GM18520 (cell line): ENCODE data around the gene IQGAP3.
"Not testable (repeated sequence)": the region's sequence is repeated elsewhere in the genome, so short reads cannot be mapped to it uniquely, and the experiment has no call there.

Source experiments
- ATAC-seq: cut with Tn5 transposase; IDR thresholded peaks from one replicate; pipeline ENCODE4 v1.9.1; 2021; ENCODE audit not compliant: unreplicated experiment

The IQGAP3 gene

DNA sequence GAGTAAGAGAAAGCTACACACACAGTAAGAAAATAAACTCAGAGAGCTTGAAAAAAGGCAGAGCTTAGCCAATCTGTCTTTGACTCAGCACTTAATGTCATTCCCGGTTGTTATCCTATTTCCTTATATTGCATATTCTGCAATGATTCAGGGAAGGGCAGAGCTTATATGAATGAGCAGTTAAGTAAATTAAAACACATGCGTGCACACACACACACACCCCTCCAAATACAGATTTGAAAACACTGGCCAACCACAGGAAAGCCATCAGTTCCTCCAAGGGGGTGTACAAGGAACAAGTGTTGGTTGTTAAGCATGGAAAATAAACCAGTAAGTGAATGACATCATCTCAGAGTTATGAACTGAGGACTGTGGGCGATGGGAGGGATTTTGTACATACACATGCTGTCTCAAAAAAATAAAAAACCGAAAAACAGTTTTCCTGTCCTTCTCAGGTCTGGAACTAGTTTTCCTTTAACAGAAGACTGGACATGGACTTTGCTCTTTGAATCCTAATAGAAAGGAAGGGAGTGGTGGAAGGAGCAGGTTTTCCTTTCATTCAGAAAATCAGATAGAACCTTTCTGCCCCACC is 1.0 kb downstream of the IQGAP3 start:
- ATAC-seq: no peak

DNA sequence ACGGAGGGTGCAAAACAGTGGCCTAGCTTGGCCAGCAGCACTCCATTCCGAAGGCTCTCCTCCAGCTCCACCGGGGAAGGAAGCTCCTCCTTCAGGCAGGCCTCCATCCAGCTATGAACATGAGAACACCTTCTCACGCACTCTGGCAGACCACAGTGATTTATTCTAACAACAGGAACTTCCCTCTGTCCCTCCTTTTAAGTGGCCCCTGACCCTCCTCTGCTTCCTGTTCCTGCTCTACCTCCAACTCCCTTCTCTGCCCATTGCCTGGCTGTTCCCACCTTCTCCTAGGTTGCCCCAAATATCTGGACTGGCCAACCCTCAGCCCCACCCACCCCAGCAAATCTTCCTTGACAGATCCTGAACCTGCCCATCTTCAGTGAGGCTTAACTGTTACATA is 5.9 kb downstream of the IQGAP3 start:
- ATAC-seq: no peak

DNA sequence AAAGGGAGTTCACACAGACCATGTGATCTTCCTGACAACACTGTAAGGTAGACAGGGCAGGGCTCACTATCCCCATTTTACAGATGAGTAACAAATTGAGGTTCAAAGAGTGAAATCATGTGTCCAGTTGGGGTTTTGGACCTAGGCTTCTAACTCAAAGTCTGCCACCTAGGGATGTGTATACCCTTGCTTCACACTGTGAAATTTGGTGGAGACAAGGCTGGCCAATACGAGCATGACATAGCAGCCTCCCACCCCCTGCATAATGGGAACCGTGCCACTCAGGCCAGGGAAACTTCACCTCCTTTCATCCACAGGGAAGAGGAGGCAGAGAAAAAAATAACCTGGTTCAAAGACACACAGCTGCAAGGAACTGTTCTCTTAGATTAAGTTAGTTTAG is 6.8 kb downstream of the IQGAP3 start:
- no peak for ATAC-seq

DNA sequence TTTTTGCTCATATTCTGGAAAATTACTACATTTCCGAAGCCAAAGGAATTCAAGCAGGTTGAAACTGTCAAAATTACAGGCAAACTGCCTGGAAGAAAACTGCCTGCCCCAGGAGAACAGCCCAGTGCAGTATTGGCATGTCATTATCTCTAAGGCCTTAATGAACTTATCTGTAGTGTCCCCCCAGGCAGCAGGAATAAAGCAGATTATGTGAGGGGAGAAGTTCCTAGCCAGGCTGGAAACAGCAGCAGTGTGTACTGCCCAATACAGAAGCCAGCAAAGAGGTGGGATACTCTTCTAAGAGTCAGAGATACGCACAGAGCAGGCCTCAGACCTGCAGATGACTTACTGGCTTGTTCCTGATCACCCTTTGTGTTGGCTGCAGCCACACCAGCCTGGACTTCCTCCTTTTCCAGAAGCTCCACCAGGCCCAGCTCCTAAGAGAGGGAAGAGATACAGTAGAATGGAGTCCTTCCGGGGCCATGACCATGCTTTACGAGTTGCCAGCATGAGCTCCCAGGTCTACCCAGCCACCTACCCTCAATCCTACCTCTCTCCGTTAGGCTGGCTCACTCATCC is 11.7 kb downstream of the IQGAP3 start:
- ATAC-seq: no peak

DNA sequence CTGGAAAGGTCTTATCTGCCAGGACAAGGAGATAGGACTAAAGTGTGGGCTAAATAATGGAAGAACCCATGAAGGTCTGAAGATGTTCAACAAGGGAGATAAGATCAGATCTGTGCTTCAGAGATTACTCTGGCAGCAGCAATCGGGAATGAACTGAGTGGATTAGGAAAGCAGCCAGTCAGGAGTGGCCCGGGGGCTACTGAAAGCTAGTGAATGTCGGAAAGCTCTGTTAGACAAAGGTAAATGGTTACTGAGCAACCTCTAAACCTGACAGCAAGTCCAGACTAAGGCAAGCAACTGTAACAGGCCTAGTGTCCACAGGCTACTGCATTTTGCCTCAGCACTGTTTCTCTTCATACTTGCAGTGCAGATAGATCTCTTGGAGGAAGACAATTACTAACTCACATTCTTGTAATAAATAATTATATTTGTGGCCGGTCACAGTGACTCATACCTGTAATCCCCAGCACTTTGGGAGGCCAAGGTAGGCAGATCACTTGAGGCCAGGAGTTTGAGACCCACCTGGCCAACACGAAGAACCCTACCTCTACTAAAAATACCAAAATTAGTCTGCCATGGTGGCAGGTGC is 12.5 kb downstream of the IQGAP3 start:
- ATAC-seq: no peak

DNA sequence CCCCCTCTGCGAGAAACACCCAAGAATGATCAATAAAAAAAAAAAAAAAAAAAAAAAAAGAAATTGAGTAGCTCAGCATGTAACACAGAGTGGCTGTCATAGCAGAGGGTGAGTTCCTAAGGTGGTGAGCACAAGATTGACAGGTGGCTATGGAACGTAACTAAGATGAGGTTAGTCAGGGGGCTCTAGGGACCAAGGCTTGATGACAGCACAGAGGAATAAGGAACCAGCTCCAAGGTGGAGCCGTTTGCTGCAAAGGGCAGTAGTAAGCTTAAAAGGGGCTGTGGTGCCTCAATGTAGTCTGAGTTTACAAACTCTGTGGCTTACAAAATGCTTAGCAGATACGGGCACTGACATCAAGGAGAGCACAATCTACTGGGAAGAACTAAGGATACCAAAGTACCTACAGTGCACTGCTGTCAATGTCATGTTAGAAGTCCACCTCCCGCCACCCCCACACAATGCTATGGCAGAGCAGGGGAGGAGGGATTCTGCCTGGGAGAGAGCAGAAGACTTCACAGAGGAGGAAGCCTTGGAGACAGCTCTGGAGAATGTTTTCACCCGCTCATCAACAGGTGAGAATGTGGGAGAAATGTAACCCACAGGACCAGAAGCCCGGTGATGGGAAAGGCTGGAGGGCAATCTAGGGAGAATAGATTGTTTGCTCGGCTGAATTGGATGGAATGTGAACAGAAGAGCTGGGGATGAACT is 13.1 kb downstream of the IQGAP3 start:
- no peak for ATAC-seq

DNA sequence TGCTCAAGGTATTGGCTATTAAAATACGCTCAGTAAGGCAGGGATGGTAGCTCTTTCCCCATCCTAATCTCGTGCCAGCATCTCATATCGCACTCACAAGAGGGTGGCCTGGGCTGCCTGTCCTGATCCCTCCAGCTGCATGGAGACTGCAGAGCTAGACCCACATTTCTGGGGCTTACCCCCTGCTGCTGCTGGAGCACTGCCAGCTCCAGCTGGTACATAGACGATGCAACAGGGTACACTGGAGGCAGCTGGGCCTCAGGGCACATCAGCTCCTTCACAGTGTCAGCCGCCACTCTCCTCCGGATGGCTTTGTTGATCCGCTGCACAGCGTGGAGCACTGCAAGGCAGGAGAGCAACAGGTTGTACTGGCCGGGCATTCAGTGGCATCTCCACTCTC is 16.0 kb downstream of the IQGAP3 start:
- ATAC-seq: no peak

DNA sequence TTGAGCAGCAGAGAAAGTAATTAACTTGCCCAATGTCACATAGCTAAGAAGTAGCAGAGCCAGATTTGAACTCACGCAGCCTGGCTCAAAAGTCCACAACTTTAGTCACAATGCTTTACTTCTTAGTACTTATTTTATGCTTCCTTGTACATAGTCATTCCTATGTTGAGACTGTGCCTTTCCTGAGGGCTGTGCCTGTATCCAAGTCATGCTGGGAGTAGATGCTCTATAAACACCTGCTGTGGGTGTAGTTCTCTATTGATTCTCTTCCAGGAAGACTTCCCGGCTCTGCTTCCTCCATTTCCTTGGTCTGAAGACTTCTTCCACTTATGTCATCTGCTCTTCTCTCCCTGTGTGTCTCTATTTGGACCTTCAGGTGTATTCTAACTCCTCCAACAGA is 16.6 kb downstream of the IQGAP3 start:
- no peak for ATAC-seq

DNA sequence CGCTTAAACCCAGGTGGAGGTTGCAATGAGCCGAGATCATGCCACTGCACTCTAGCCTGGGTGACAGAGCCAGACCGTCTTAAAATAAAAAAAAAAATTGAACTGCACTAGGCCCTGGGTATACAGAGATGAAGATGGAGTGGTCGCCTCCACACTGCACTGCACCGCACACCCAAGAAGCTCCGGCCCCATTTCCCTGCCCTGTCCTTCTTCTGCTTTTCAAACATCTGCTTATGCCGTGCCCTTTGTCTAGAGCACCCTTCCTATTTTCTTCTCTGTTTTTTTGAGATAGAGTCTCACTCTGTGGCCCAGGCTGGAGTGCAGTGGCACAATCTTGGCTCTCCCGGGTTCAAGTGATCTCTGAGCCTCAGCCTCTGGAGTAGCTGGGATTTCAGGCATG is 17.4 kb downstream of the IQGAP3 start:
- ATAC-seq: no peak

GRCh38 chr1:156553860-156554485 is 18.4 kb downstream of the IQGAP3 start:
- ATAC-seq: no peak

DNA sequence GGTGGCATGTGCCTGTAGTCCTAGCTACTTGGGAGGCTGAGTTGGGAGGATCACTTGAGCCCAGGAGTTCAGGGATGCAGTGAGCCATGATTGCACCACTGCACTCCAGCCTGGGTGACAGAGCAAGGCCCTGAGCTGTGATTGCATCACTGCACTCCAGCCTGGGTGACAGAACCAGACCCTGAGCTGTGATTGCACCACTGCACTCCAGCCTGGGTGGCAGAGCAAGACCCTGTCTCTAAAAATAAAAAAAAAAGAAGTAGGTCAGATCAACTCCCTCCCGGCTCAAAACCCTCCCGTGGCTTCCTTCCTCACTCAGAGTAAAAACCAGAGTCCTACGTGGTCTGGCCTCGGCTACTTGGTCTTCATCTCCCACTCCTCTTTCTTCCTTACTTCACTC is 19.4 kb downstream of the IQGAP3 start:
- ATAC-seq: not testable (repeated sequence)

GRCh38 chr1:156552518-156552917 is 19.8 kb downstream of the IQGAP3 start:
- ATAC-seq: no peak

DNA sequence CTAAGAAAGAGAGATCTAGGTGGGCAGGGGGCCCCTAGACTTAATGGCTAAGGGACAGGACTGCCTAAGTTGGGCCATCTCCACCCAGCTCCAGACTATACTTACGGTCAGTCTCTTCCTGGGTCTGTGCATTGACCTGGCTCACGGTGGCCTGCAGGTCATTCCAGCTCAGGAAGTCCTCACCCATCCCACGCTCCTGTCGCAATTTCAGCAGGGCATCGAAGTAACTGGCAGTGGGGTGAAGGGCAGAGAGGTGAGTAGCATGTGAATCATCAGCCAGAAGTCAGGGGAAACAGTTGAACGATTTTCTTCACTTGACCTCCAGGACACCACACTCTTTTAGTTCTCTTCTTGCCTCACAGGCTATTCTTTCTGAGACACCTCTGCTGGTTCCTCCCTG is 20.5 kb downstream of the IQGAP3 start:
- no peak for ATAC-seq

- ATAC-seq: no peak
Observed at GRCh38 chr1:156551066-156551643, 21.2 kb downstream of the IQGAP3 start.

GRCh38 chr1:156550346-156550745 is 22.0 kb downstream of the IQGAP3 start:
- ATAC-seq: no peak

GRCh38 chr1:156549831-156550230 is 22.5 kb downstream of the IQGAP3 start:
- no peak for ATAC-seq

GRCh38 chr1:156549390-156549789 is 23.0 kb downstream of the IQGAP3 start:
- no peak for ATAC-seq

DNA sequence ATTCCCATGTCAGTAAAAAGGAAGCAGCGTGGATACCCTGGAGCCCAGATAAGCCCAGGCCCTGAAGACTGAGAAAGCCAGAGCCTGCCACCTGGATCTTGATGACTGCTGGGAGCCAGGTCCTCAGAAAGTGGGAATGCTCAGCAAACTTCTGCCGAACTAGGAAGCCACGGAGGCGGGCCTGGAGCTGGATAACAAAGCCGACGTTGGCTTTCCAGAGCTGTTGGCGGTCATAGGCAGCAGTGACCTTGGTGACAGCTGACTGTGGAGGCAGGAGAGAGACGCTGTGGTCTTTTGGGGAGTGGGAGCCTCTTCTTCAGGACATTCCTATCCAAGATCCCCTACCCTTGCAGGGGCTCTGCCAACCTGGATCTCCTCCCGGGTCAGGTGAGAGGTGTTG is 24.4 kb downstream of the IQGAP3 start:
- ATAC-seq: no peak

DNA sequence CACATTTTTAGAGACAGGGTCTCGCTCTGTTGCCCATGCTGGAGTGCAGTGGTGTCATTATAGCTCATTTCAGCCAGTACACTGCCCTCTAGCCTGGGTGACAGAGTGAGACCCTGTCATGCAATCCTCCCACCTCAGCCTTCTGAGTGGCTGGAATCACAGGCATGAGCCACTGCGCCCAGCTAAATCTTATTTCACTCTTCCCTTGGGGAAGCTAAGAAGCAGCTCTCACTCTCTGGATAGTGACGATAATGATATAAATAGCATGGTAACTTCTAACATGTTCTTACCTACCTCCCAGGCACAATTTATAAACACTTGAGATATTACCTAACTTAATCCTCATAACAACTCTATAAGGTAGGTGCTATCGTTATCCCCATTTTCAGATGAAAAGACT is 24.9 kb downstream of the IQGAP3 start:
- no peak for ATAC-seq

- ATAC-seq: no peak
Observed at GRCh38 chr1:156546267-156546666, 26.1 kb downstream of the IQGAP3 start.

DNA sequence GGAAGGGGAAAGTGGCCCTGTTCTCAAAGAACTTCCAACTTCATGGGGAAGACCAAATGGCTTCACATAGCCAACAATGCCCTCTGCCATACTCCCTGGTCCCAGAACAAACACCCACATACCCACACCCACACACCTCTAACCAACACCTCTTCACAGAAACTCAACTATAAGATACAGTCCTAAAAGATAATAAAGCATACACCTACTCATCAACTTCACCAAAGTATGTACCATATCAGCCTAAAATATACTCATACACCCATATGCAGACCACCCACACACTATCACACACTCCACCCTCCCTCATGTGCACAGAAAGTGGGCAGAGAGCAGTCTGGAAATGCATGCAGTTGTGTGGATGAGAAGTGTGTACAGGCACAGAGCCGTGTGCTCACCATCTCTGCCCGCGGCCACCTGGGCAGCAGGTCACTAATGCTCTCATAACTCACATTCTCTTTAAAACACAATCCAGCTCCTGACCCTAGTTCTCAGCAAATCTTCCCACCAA is 27.7 kb downstream of the IQGAP3 start:
- ATAC-seq: no peak
